Stimulated activated CD8-positive, alpha-beta memory T cell treated with anti-CD3 and anti-CD28 coated beads, Interleukin-15, amount 100 ng/mL, for 4 hours (primary cell): ENCODE data around the gene YAE1.

ENCODE experiments used
- DNase-seq, 2 donors: peaks; one replicate each; pipeline ENCODE4 v3.0.0-alpha.2; 2020; ENCODE audit warnings: low read depth in 2 of 2

YAE1 gene

GRCh38 chr7:39554583-39555165, 11.5 kb upstream of the YAE1 start:
- no peak for DNase-seq

- no peak for DNase-seq
These were observed 9.0 kb upstream of the YAE1 start for GRCh38 chr7:39557222-39557621.

GRCh38 chr7:39557911-39558310, 8.3 kb upstream of the YAE1 start:
- no peak for DNase-seq

- DNase-seq = no peak
These were observed 5.8 kb upstream of the YAE1 start for GRCh38 chr7:39560408-39560807.

- no peak for DNase-seq
These were observed 5.2 kb upstream of the YAE1 start for GRCh38 chr7:39560997-39561396.

- no peak for DNase-seq
These were observed 666 bp upstream of the YAE1 start for GRCh38 chr7:39565538-39565937.

GRCh38 chr7:39567294-39567693, 1.1 kb downstream of the YAE1 start:
- no peak for DNase-seq

GRCh38 chr7:39574673-39575349, 8.6 kb downstream of the YAE1 start:
- no peak for DNase-seq

GRCh38 chr7:39577229-39577874, 11.1 kb downstream of the YAE1 start:
- no peak for DNase-seq

GRCh38 chr7:39580149-39580874, 14.1 kb downstream of the YAE1 start:
- peak; percentile 36 to 63 for DNase-seq

- DNase-seq = no peak
These were observed 16.3 kb downstream of the YAE1 start for GRCh38 chr7:39582536-39582935.

- DNase-seq = no peak
These were observed 17.3 kb downstream of the YAE1 start for GRCh38 chr7:39583539-39583938.

- DNase-seq = no peak
These were observed 21.2 kb downstream of the YAE1 start for GRCh38 chr7:39587393-39587792.

GRCh38 chr7:39588416-39588815, 22.2 kb downstream of the YAE1 start:
- DNase-seq = no peak

- peak; percentile 31 to 69 for DNase-seq
These were observed 23.3 kb downstream of the YAE1 start for GRCh38 chr7:39589323-39590111.

GRCh38 chr7:39592586-39592985, 26.4 kb downstream of the YAE1 start:
- DNase-seq = no peak

- DNase-seq = no peak
These were observed 28.9 kb downstream of the YAE1 start for GRCh38 chr7:39594988-39595620.

- DNase-seq = no peak
These were observed 36.1 kb downstream of the YAE1 start for GRCh38 chr7:39602351-39602750.

- no peak for DNase-seq
These were observed 37.7 kb downstream of the YAE1 start for GRCh38 chr7:39603924-39604323.

- no peak for DNase-seq
These were observed 38.9 kb downstream of the YAE1 start for GRCh38 chr7:39605087-39605486.

- no peak for DNase-seq
These were observed 40.1 kb downstream of the YAE1 start for GRCh38 chr7:39606352-39606751.
